ENCODE results near the gene MYO15B. TPM values are rescaled to one million over a fixed set of nuclear protein-coding genes. Genes with fewer than 3 reads are reported as not detected.

Gene MYO15B
- total RNA-seq, 2 experiments from 2014 or later, result 8.9 to 19.2 TPM

- Histone ChIP-seq H3K4me1 (ENCODE audit: insufficient read depth, low read length, poor library complexity, severe bottlenecking) (peaks cover 25% of the 10 kb centered on the region), H3K4me3 (ENCODE audit: low read depth, low read length, poor library complexity, severe bottlenecking) (peak overlapping the region; percentile 67), H3K9me3 (ENCODE audit: low read length) (no peaks in the 10 kb centered on the region), H3K27ac (ENCODE audit: low read depth, low read length, poor library complexity, severe bottlenecking) (no peak overlapping the region), H3K4me2 (ENCODE audit: low read length) (peak overlapping the region; percentile 71), H3K79me2 (ENCODE audit: insufficient read depth, low read depth, low read length) (no peaks in the 10 kb centered on the region), H3K36me3 (ENCODE audit: insufficient read depth, low read length) (no peaks in the 10 kb centered on the region), H2AFZ (ENCODE audit: low read length) (peak overlapping the region; percentile 72), H3K9me2 (ENCODE audit: insufficient read depth, low read length) (no peaks in the 10 kb centered on the region), H4K20me1 (ENCODE audit: insufficient read depth, low read length) (no peaks in the 10 kb centered on the region)
- intact Hi-C loops (cut with micrococcal nuclease; ENCODE audit: unreplicated experiment), result loop anchor here (1.0 to 2.0 kb wide), 5 partner anchors 18 to 163 kb away; partner anchors contain the start of genes LLGL2 and TSEN54
- BruUV-seq (replicated peaks), result no TSS peak
- DNase-seq (ENCODE audit: low spot score), result peak; percentile 98
- TF ChIP-seq EZH2phosphoT487 (IDR thresholded peaks at IDR 0.05; ENCODE audit: borderline replicate concordance, low read depth, low read length) (no peak), CTCF (conservative IDR thresholded peaks at IDR 0.05; ENCODE audit: low read length) (peak; percentile 77)
- ChIA-PET CTCF (ENCODE audit: unreplicated experiment) (interaction anchor here (0.6 kb wide), 1 partner anchor 12 kb away, joined by 3 read pairs; no protein-coding TSS in a partner anchor), POLR2A (interaction anchor here (0.6 to 1.3 kb wide), 2 partner anchors 18 to 220 kb away, joined by 3 to 5 read pairs; no protein-coding TSS in a partner anchor)
Measured at GRCh38 chr17:75589012-75589918, 1.7 kb downstream of the MYO15B start.

DNA sequence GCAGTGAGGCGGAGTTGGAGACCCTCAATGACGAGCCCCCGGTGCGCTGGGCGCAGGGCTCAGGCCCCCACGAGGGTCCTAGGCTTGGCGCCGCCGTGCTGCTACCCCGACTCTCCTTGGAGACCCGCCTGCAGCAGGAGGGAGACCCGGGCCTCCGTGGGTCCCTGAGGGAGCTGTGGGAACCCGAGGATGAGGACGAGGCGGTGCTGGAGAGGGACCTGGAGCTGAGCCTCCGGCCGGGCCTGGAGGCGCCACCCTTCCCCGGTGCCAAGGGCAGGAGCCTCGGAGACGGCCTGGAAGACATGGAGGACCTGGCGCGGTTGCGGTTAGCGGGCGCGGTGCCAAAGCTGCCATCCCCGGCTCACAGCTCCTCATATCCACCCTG, 2.3 kb downstream of the MYO15B start:
- no peaks in the 10 kb centered on the region for H4K20me1 ChIP-seq (ENCODE audit: insufficient read depth, low read length)
- H3K4me1 ChIP-seq (ENCODE audit: insufficient read depth, low read length, poor library complexity, severe bottlenecking), result peaks cover 21% of the 10 kb centered on the region
- H3K9me2 ChIP-seq (ENCODE audit: insufficient read depth, low read length), result no peaks in the 10 kb centered on the region
- no peaks in the 10 kb centered on the region for H3K79me2 ChIP-seq (ENCODE audit: insufficient read depth, low read depth, low read length)
- CTCF ChIA-PET (ENCODE audit: unreplicated experiment), result interaction anchor here (0.6 kb wide), 1 partner anchor 11 kb away, joined by 3 read pairs; no protein-coding TSS in a partner anchor
- no peak for DNase-seq (ENCODE audit: low spot score)
- no TSS peak for BruUV-seq (replicated peaks)
- no peaks in the 10 kb centered on the region for H3K9me3 ChIP-seq (ENCODE audit: low read length)
- POLR2A ChIA-PET, result interaction anchor here (1.3 kb wide), 1 partner anchor 19 kb away, joined by 5 read pairs; no protein-coding TSS in a partner anchor
- H2AFZ ChIP-seq (ENCODE audit: low read length), result peak overlapping the region; percentile 72; the same call in 1 of the 2 replicates
- H3K27ac ChIP-seq (ENCODE audit: low read depth, low read length, poor library complexity, severe bottlenecking), result no peak overlapping the region
- no peaks in the 10 kb centered on the region for H3K36me3 ChIP-seq (ENCODE audit: insufficient read depth, low read length)
- H3K4me3 ChIP-seq (ENCODE audit: low read depth, low read length, poor library complexity, severe bottlenecking), result peak overlapping the region; percentile 67
- TF ChIP-seq EZH2phosphoT487 (IDR thresholded peaks at IDR 0.05; ENCODE audit: borderline replicate concordance, low read depth, low read length) (no peak), CTCF (conservative IDR thresholded peaks at IDR 0.05; ENCODE audit: low read length) (no peak)
- intact Hi-C loops (cut with micrococcal nuclease; ENCODE audit: unreplicated experiment), result loop anchor here (1.0 to 2.0 kb wide), 5 partner anchors 19 to 164 kb away; partner anchors contain the start of genes LLGL2 and TSEN54
- peak overlapping the region; percentile 71 for H3K4me2 ChIP-seq (ENCODE audit: low read length)

Measured in OCI-LY7 (cell line).